GM13976 (cell line): ENCODE measurements around the gene DUSP10.
A peak's percentile ranks its signal among the peaks of the same experiment; 100 is the strongest.

Source experiments
- DNase-seq: peaks from one replicate; pipeline ENCODE4 v3.0.0; 2012; ENCODE audit warnings: low spot score
- in situ Hi-C: fragments of 300-500 bp; cut with MboI; formaldehyde crosslinking; loops from one replicate; pipeline ENCODE4 v1.12.0; 2022; ENCODE audit warnings: low sequenced_read_pairs, mixed read lengths, inconsistent platforms; ENCODE audit not compliant: unreplicated experiment
- TF ChIP-seq, protein P1 (sequence below): IDR thresholded peaks from 2 replicates; pipeline ENCODE4 v1.5.1; 2012; ENCODE audit warnings: borderline replicate concordance, mild to moderate bottlenecking; ENCODE audit not compliant: insufficient read depth; ENCODE audit errors: extremely low read depth, missing control alignments, control extremely low read depth

DUSP10 gene

GRCh38 chr1:221768444-221769066 lies 26.7 kb upstream of the DUSP10 start:
- in situ Hi-C loops, result loop anchor here (25.0 kb wide), 1 partner anchor 694 kb away; no protein-coding TSS in a partner anchor
- TF ChIP-seq, protein P1, sequence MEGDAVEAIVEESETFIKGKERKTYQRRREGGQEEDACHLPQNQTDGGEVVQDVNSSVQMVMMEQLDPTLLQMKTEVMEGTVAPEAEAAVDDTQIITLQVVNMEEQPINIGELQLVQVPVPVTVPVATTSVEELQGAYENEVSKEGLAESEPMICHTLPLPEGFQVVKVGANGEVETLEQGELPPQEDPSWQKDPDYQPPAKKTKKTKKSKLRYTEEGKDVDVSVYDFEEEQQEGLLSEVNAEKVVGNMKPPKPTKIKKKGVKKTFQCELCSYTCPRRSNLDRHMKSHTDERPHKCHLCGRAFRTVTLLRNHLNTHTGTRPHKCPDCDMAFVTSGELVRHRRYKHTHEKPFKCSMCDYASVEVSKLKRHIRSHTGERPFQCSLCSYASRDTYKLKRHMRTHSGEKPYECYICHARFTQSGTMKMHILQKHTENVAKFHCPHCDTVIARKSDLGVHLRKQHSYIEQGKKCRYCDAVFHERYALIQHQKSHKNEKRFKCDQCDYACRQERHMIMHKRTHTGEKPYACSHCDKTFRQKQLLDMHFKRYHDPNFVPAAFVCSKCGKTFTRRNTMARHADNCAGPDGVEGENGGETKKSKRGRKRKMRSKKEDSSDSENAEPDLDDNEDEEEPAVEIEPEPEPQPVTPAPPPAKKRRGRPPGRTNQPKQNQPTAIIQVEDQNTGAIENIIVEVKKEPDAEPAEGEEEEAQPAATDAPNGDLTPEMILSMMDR, result no peak
- no peak for DNase-seq

DNA sequence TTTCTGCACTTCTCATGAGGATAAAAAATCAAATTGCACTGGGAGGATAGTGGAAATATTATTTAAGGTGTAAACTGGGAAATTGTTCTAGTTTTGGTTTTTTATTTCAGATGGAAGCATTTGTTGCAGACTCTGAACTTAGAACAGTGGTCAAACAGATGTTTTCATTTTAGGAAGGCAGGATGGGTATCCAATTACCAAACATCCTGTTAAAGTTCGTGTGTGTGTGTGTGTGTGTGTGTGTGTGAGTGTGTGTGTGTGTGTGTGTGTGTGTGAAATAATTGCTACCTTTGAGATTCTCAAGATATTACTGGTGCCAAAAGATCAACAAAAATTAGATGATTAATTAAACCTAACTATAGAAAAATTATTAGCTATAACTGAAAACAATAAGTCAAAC lies 24.3 kb upstream of the DUSP10 start:
- in situ Hi-C loops, result loop anchor here (25.0 kb wide), 1 partner anchor 696 kb away; no protein-coding TSS in a partner anchor
- no peak for DNase-seq
- TF ChIP-seq, protein P1, result no peak

DNA sequence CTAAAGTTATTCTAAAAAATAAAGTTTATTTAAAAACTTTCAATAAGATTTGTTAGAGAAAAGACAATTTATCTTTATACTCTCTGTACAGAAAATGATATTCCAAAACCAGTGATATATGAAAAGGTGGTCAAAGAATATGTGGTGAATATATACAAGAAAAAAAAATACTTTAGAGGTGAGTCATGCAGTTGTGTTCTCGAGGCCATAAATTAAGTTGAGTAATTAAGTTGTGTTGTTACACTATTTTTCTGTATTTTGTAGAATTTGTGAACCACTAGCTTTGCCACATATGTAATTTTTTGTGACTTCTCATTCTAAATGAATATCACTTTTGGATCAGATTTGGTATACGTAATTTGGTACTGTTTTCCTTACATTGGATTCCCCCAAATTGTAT lies 23.6 kb upstream of the DUSP10 start:
- TF ChIP-seq, protein P1, result no peak
- in situ Hi-C loops, result loop anchor here (25.0 kb wide), 1 partner anchor 697 kb away; no protein-coding TSS in a partner anchor
- no peak for DNase-seq

- DNase-seq, result no peak
- in situ Hi-C loops, result loop anchor here (25.0 kb wide), 1 partner anchor 700 kb away; no protein-coding TSS in a partner anchor
- TF ChIP-seq, protein P1, result no peak
Measured at GRCh38 chr1:221762121-221762520, 20.2 kb upstream of the DUSP10 start.

GRCh38 chr1:221761354-221762002 lies 19.6 kb upstream of the DUSP10 start:
- in situ Hi-C loops, result loop anchor here (25.0 kb wide), 1 partner anchor 701 kb away; no protein-coding TSS in a partner anchor
- DNase-seq, result peak; percentile 37
- TF ChIP-seq, protein P1, result no peak

DNA sequence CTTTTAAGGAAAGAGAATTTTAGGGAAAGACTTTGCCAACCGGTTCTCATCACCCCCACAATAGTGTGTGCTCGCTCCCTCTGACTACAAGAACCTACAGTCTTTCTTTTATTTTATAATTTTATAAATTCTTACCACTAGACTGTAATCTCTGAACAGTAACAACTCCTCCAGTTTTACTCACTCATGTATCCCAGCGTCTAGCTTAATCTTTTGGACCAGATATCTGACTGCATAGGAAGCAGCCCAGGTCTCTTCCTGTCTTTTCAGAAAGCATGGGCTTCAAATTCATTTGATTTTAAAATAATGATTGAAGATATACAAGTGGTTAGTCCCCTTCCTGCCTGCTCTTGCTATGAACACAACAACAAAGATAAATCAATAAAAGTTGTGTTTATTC lies 19.0 kb upstream of the DUSP10 start:
- in situ Hi-C loops, result loop anchor here (25.0 kb wide), 1 partner anchor 701 kb away; no protein-coding TSS in a partner anchor
- TF ChIP-seq, protein P1, result no peak
- no peak for DNase-seq
